GM21367 (cell line): ENCODE results near the gene PIANP.
"Not testable (repeated sequence)": the region's sequence is repeated elsewhere in the genome, so short reads cannot be mapped to it uniquely, and the experiment has no call there.

ENCODE experiments used
- ATAC-seq: cut with Tn5 transposase; IDR thresholded peaks from one replicate; pipeline ENCODE4 v1.9.1; 2021; ENCODE audit not compliant: unreplicated experiment

The PIANP gene

DNA sequence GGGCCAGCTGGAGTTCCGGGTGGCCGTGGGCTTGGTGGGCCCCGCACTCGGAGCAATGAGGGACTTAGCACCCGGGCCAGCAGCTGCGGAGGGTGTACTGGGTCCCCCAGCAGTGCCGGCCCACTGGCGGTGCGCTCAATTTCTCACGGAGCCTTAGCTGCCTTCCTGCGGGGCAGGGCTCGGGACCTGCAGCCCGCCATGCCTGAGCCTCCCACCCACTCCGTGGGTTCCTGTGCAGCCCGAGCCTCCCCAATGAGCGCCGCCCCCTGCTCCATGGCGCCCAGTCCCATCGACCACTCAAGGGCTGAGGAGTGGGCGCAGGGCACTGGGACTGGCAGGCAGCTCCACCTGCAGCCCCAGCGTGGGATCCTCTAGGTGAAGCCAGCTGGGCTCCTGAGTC lies 7.7 kb upstream of the PIANP start:
- not testable (repeated sequence) for ATAC-seq

DNA sequence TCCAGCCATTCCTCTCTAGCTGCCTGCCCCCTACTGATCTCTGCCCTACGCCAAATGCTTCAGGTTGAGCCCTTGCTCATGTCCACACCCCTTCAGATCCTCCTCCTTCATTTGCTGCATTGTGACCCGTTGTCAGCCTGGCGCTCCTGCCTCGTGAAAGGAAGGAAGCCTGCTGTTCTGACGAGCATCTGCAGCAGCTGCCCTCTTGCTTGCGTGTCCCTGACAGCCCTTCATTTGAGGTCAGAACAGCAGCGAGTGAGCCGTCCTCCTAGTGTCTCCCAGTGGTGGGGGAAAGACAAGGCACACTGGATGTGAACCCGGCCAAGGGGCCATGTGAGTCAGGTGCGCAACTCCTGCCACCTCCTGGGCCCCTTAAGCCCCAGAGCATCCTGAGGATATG lies 3.0 kb upstream of the PIANP start:
- ATAC-seq: no peak

DNA sequence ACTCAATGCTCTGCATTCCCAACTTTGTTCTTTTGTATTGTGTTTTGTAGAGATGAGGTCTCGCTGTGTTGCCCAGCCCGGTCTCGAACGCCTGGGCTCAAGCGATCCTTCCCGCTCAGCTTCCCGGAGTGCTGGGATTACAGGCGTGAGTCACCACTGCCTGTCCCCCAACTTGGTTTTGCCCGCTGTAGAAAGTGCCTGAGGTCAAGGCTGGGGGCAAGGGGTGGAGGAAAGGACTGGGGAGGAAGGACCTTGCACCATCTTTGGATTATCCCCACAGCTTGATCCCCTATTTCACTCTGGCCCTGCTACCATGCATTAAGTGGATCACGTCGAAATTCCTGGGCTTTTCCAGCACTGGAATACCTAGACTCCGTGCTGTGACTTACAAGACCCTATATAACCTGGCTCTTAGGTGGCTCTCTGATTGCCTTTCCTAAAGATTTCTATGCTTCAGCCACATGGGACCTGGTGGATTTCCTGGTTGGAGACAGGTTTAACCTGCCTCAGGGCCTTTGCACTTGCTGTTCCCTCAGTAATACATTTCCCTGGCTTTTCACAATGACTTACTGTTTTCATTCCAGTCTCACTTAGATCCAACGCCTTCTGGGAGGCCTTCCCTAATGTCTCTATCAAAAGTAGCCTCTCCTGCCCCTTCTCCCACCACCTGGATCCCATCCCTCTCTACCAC lies 608 bp upstream of the PIANP start:
- no peak for ATAC-seq

DNA sequence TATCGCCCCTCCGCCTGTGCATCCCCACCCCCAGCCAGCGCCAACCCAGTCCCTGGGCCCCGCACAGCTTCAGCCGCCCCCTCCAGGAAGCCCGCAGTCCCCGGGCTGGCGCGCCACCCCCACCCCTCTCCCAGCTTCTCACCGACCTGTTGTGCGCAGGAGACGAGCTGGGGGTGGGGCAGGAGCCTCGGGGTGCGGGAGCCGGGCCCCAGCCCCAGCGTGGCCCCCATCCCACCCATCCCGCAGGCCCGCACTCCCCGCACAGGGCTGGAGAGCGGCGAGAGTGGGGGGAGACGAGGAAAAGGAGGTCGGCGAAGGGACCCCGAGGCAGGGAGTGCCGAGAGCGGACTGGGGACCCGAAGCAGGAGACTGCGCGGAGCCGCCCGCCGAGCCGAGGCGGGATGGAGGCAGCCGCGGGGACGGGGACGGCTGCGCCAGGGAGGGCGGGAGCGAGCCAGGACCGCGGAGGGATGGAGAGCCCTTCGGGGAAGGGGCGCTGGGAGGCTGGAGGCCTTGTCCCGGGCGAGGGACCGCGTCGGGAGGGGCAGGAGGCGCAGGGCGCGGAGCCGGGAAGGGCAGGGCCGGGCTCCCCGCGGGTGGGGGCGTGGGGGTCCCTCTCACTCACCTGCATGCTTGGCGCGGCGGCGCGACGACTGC lies 498 bp downstream of the PIANP start:
- ATAC-seq: no peak

DNA sequence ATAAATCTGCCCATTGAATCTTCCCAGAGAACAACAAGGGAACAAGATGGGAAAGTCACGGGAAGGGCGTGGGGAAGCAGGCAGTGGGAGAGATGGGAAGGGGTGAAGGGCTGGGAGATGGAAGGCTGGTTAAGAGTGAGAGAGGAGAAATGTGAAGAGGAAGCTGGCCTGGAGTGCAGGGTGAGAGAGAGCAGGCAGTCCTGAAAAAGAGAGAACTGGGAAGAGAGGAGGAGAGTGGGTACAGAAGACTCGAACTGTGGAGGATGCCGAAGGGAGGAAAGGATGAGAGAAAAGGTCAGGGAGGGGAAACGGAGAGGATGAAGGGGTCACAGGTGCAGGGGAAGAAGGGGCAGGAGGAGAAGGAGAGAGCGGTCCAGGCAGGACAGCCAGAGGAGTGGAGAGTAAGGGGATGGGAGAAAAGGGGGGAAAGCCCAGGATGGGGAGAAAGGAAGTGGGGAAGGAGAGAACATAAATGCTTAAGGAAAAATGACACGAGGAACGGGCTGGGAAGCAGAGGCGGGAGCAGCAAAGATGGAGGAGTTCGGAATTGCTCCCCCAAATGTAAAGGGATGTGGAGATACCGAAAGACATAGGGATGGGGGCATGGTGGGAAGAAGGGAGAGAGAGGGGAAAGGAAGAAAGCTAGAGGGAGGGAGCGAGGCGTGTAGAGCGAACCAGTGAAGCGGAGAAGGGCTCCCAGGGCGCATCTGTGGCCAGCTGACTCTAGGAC lies 1.2 kb downstream of the PIANP start:
- no peak for ATAC-seq

DNA sequence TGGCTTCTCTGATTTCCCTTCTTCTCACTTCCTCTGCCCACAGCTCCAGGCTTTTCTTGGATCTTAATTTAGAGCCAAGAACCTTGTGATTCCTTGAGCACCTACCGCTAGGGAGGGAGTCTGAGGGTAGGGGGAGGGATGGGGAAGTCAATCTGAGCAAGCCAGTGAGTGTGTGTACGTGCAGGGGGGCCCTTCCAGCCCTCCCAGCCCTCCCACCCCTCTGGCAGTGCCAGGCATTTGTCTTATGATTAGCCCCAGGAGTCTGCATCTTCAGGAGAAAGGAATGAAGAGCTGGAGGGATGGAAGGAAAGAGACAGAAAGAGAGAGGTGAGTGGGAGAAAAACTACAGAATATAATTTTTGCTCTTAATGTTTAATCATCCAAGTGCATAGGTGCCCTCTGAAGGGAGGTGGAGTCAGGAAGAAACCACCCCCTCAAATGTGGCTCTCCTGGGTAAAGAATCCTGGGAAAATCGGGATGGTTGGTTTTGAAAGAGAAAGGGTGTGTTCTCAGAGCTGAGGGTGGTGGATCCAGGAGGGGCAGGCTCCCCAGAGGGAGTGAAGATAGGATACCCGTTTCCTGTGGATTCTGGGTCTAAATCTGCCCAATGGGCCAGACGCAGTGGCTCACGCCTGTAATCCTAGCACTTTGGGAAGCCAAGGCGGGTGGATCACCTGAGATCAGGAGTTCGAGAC lies 2.1 kb downstream of the PIANP start:
- ATAC-seq: no peak

DNA sequence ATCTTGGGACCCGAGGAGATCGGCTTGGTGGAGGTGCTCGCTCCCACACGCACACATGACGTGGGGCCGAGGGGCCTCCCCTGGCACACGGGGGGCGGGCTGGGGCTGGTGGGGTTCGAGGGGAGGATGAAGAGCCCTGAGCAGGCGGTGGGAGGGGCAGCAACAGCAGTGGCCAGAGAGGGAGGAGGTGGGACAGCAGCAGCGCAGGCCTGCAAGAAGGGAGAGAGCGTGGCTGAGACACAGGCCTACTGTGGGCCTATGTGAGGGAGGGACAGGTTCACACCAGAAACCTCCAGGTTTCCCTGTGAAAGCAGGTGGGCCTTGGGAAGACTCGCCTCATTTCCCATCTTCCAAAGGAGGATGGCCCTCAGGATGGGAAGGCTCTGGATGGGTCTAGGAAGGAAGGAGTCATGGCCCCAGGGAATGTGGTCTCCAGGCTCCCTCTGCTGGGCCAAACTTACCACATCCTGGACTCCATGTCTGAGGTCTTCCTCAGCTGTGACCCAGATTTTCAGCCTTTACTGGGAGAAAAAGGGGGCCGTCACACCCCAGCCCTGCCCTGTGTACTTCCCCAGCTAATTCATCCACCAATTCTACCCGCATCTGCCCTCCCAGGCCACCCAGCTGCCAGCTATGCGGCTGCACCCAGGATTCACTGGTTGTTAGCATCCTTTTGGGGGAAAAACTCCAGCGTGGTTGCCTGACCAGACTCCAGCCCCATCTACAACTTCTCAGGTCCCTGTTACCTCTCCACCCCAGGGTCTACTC lies 2.8 kb downstream of the PIANP start:
- ATAC-seq: no peak

DNA sequence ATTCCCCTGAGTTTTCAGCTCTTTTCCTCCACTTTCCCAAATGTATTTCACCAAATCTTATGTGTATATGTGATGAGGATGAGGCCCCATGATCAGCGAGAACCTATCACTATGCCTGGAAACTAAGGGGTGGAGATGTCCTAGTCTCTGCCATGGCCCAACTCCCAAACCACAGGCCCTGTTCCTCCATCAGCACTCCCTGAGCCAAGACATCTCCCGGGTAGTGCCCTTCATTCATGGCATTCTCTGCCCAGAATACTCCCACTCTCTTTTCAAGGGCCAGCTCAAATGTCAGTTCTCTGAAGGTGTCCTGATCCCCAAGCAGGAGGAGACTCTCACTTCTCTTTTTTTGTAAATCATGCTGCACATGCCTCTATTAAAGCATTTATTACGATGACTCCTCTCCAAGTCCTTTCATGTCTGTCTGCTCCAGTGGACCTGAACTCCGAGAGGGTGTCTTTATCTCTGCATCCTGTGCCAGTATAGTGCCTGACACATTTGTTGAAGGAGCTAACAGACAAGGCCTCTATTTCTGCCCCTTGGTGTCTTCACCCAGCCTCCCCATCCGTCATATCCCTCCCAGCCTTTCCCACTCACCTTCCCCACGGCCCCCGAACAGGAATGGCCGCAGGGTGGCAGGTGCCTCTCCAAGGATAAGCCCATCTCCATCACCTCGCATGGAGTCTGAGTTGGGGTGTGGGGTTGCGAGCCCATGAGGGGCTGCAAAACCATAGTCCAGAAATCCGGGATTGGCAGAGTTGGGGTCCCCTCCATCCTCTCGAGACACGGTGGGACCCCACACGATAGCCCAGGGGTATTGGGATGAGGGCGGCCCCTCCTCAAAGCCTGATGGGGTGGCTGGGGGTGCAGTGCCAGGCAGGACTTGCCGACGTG lies 3.7 kb downstream of the PIANP start:
- no peak for ATAC-seq

DNA sequence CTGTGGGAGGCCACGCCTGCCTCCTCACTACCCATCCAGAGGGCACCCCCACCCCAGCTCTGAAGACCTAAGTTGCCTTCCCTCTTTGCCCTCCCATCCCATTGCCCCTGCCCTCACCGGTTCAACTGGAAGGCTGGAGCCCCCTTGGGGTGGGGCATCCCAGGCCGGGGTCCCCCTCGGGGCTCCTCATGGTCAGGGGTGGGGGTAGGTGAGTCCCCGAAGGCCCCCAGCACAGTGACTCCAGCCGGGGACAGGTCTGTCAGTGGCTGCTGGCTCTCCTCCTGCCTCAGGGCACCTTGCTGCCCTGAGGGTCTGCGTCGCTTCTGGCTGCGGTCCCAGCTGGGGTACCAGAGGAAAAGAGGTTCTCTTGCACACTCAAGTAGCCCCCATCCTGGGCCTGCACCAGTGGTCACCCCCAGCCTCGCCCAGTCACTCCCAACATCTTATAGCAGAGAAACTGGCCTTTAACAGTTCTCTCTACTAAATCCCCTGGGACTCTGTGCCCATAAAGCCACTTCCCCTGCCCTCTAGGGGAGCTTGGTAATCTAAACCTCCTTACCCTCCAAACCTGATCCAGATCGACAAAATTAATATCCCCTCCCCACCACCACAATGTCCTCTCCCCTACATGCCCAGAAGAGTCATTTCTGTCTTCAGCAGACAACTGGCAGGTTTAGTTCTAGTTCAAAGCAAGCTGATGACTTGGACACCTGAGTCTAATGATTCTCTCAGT lies 5.1 kb downstream of the PIANP start:
- no peak for ATAC-seq

DNA sequence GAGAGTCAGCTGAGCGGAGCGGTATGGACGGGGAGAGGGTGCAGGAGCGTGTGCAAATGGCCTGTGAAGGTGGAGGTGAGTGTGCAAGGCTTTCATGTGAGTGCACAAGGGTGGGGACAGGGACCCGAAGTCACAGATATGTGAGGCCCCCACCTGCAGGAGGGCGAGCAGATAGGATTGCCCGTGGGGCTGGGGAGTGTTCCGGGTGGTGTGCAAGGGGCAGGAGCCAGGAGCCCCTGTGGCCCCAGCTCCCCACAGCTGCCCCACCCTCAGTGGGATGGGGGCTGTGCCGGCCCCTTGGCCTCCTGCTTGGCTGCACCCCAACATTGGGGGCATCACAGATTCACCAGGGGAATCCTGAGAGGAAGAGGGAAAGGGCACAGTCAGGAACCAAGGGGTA lies 5.9 kb downstream of the PIANP start:
- ATAC-seq: no peak

DNA sequence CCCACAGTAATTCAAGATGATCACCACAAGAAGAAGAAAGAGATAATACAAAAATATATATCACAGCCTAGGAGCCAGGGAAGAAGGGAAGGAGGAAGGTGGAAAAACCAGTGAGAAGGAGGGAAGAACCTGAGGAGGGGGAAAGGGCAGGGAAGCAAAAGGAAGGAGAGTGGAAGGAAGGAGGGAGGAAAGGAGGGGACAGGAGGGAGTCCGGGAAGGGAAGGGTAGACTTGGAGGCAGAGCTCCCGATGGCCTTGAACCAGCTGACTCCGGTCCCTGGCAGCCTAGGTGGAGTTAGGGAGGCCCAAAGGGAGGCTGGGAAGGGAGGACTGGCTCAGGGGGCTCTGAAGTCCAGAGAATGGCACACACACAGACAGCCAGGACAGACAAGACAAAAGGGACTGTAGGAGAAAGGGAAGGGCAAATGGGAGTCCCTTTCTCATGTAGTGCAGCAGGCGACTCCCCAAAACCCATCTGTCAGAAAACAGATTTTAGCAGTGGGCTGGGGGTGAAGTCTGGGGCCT lies 6.7 kb downstream of the PIANP start:
- no peak for ATAC-seq

DNA sequence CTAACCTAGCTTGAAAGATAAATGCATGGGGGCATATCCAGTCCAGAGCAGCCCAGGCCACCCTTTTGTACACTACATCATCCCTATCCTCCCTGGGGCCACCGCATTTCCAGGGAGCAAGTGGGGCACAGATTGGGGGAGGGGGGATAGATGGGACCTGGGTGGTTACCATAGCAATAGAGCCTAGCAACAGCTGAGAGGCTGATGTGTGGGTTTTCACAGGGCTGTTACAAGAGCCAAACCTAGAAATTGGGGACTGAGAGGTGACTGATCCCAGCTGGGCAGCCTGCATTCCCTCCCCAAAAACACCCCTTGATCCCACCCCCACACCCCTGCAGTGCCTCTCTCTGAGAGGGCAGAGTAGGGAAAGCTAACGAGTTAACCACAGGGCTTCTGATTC lies 7.7 kb downstream of the PIANP start:
- no peak for ATAC-seq

DNA sequence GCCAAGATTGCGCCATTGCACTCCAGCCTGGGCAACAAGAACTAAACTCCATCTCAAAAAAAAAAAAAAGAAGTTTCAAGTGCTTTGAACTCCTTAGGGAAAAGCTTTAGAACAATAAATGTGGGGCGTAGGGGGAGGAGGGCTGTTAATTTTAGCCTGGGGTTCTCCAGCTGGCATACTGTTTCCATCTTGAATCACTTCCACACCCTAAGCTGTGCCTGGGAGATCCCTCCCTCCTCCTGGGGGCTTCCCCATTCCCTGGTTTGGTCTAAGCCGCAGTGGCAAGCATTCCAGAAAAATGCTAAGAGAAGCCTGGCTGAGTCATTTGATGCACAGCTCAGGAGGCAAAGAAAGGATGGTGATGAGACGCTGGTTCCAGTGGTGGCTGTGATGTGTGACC lies 9.1 kb downstream of the PIANP start:
- no peak for ATAC-seq

DNA sequence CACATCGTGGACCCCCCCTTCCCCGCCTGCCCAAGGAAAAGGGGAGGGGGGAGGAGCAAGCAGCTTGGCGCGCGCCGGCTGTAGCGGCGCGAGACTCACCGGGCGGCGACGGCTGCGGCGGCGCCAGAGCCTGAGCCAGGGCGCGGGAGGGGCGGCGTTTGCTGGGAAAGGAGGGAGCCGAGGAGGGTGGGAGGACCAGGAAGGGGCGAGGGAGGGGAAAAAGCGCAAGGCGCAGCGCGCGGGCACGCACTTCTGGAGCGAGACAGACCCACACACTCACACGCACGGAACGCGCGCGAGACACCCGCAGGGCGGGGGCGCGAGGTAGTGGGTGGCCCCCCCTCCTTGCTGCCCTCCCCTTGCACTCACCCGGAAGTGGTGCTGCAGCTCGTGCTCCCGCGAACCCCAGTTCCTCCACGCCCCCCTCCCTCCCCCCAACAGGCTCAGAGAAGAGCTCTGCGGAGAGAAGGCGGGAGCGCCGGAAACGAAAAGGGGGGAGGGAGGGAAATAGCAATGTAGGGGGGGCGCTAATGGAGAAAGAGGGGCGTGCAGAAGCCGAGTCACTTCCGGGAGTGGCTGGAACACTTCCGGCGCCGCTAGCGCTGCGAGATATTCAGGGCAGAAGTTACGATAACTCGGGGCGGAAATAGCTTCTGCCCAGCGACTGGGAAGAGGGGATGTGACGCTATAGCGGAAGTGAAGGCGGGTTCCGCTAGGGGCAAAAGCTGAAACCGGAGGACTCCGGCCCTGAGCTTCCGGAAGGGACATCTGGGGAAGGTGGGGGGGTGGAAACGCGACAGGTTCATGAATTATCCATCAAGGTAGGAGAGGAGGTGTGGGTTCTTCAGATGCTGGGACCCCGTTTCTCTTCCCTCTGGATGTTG lies 11.4 kb downstream of the PIANP start, which contains the start of gene ZNF384:
Gene ZNF384, minus strand, starts transcription at position 377 of the 884 bp plus-strand sequence. CDS start 9,855 bp downstream, outside the sequence.
- ATAC-seq: peak; percentile 71

DNA sequence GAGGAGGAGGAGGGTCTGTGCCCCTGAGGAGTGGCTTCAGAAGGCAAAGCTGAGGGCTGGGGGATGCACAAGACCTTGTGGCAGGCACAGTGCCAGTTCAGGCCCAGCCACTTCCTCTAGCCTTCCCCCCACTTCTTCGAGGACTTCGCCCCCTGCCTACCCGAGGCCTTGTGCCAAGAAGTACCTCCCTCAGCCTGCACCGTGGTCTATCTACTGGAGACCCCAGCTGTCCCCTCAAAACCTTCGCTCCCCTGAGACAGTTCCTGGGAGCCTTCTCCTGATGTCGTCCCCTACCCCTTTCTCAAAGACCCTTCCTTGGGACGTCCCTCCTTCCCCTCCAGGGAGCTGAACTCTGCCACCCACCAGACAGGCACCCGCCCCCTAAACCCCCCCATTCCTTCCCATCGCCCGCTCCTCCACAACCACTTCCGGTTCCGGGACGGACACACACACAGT lies 12.0 kb downstream of the PIANP start:
- peak; percentile 23 for ATAC-seq

DNA sequence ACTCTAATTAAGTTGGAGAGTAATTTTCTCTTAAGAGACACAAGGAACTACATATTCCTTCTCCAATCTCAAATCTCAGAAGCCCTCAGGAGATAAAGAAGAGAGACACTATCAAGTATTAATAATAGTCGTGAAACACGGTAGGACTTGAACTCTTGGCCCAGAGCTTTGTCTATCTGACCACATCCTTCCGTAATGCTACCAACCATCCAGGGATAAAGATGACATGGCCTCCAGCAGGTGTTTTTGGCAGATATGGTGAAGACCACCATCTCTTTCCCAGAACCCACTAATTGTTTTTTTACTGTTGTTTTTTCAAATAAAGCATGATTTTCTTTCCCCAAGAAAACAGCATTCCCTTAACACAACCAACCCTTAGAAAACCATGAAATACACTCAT lies 14.8 kb downstream of the PIANP start:
- ATAC-seq: no peak

DNA sequence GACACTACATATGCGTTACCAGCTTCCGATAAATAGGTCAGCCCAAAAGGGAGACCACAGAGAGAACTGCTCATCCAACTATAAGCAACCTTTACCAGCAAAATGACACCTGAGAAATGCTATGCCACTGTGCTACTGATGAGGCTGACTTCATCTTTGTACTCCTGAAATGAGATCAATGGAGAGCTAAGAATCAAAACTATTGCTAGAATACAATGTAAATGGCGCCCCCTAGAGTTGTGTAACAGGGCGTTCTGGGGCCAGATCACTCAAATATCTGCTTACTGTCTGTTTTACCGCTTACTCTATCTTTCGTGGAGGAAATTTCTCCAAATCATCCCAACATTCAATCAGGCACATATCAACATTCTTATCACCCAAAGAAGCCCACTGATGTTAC lies 16.0 kb downstream of the PIANP start:
- ATAC-seq: no peak

DNA sequence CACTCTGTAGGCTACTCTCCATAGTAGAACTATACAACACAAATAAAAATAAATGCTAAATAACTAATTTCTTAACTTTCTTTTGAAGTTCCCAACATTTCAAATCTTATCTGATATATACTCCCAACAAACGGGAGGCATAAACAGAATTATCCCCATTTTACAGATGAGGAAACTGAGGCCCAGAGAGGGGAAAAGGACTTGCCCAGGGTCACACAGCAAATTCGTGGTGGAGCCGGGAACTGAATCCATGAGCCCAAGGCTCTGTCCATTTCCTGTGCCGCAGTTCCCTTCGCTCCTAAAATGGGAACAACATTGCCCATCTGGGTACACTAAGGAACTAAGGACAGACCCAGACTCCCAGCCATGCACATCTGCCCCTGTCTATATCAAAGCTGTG lies 23.7 kb downstream of the PIANP start:
- ATAC-seq: no peak
